A549 (cell line): ENCODE data around the gene IL1RL2. TPM values are rescaled to one million over a fixed set of nuclear protein-coding genes. Genes with fewer than 3 reads are reported as not detected.

Experiments used
- ATAC-seq, 2 experiments: fragments of 200-7000 bp in 1 of 2; fragments of >200 bp in 1 of 2; cut with Nextera tagmentation in 1 of 2; cut with Tn5 transposase in 1 of 2; 3 replicates each; pipeline versions ENCODE4 v1.8.0 to v1.9.1; 2018 to 2020; ENCODE audit warnings: mild to moderate bottlenecking in 1 of 2, moderate library complexity in 1 of 2
- CTCF ChIA-PET: fragments of 300-600 bp; sonication (Branson Sonifier 250); formaldehyde crosslinking; extraction: SDS; loops from one replicate; lab custom pipeline; 2021; ENCODE audit warnings: antibody characterized with exemption, inconsistent platforms; lab: Yijun Ruan, JAX
- POLR2A ChIA-PET: fragments of 350-600 bp; formaldehyde crosslinking; extraction: SDS; loops from one replicate; lab custom pipeline; 2021; ENCODE audit warnings: antibody characterized with exemption, inconsistent platforms; lab: Yijun Ruan, JAX
- DNase-seq, 2 experiments: peaks; one replicate each; pipeline versions ENCODE4 v3.0.0 to v3.0.0-alpha.2; 2011 to 2016; ENCODE audit warnings: low read depth in 1 of 2, low spot score in 1 of 2
- FAIRE-seq: peaks from 2 replicates; lab custom pipeline; 2011; peaks lifted over from hg19 to GRCh38; lab: Jason Lieb, UNC
- H3K27ac ChIP-seq, 2 experiments: fragments of >200 bp; sonication (Bioruptor Twin); formaldehyde crosslinking; 3 replicates each; pipeline ENCODE4 v1.5.1; 2016 to 2017
- H3K4me1 ChIP-seq: fragments of >200 bp; sonication (Bioruptor Twin); formaldehyde crosslinking; 3 replicates; pipeline ENCODE4 v1.6.1; 2016
- H3K4me2 ChIP-seq: fragments of >200 bp; sonication (Bioruptor Twin); formaldehyde crosslinking; 3 replicates; pipeline ENCODE4 v1.6.1; 2016
- H3K4me3 ChIP-seq: fragments of >200 bp; sonication (Bioruptor Twin); formaldehyde crosslinking; 3 replicates; pipeline ENCODE4 v1.5.1; 2016
- H3K9me3 ChIP-seq: fragments of >200 bp; sonication (Bioruptor Twin); formaldehyde crosslinking; 3 replicates; pipeline ENCODE4 v1.6.1; 2016
- BHLHE40 ChIP-seq: IDR thresholded peaks from 2 replicates; pipeline ENCODE4 v1.6.1; 2012; ENCODE audit warnings: low read depth, low read length, inconsistent platforms
- CEBPB ChIP-seq, 2 experiments: fragments of >200 bp in 1 of 2; sonication (Bioruptor Twin) in 1 of 2; formaldehyde crosslinking in 1 of 2; IDR thresholded peaks; 2 replicates each; pipeline ENCODE4 v1.6.1; 2012 to 2016
- EHF ChIP-seq: fragments of 250-450 bp; sonication (Bioruptor Pico); IDR thresholded peaks from 2 replicates; pipeline ENCODE4 v1.5.0; 2020; ENCODE audit warnings: mild to moderate bottlenecking
- EHMT2 ChIP-seq: fragments of 200-600 bp; sonication (generic); IDR thresholded peaks from 2 replicates; pipeline ENCODE4 v1.6.1; 2016; ENCODE audit warnings: antibody characterized with exemption, low read depth, mild to moderate bottlenecking, moderate library complexity
- ESRRA ChIP-seq: fragments of 150-350 bp; IDR thresholded peaks from 2 replicates; pipeline ENCODE4 v1.6.1; 2014; ENCODE audit warnings: mild to moderate bottlenecking, low read length, borderline replicate concordance
- FOSL2 ChIP-seq, 2 experiments: fragments of 450-650 bp in 1 of 2; fragments of >200 bp in 1 of 2; sonication (Bioruptor Twin) in 1 of 2; formaldehyde crosslinking; IDR thresholded peaks; 2 replicates each; pipeline versions ENCODE4 v1.5.0 to v1.6.1; 2016 to 2020; ENCODE audit warnings: mild to moderate bottlenecking in 1 of 2, moderate library complexity in 1 of 2
- FOXS1 ChIP-seq: fragments of 250-450 bp; sonication (Bioruptor Pico); IDR thresholded peaks from 2 replicates; pipeline ENCODE4 v1.5.0; 2020; ENCODE audit warnings: mild to moderate bottlenecking, moderate library complexity
- GATA3 ChIP-seq: IDR thresholded peaks from 2 replicates; pipeline ENCODE4 v1.6.1; 2012; ENCODE audit warnings: borderline replicate concordance
- HOXA7 ChIP-seq: fragments of 250-450 bp; sonication (Bioruptor Pico); IDR thresholded peaks from 2 replicates; pipeline ENCODE4 v1.5.0; 2020; ENCODE audit warnings: mild to moderate bottlenecking, moderate library complexity
- HOXB13 ChIP-seq: fragments of 250-450 bp; sonication (Bioruptor Pico); IDR thresholded peaks from 2 replicates; pipeline ENCODE4 v1.5.0; 2020; ENCODE audit warnings: low read depth, mild to moderate bottlenecking, moderate library complexity
- HOXB5 ChIP-seq: fragments of 250-450 bp; sonication (Bioruptor Pico); IDR thresholded peaks from 2 replicates; pipeline ENCODE4 v1.5.0; 2020; ENCODE audit warnings: mild to moderate bottlenecking, moderate library complexity
- JUN ChIP-seq, 2 experiments: fragments of >200 bp; sonication (Bioruptor Twin); formaldehyde crosslinking; IDR thresholded peaks; 2 replicates in 1 of 2; 3 replicates in 1 of 2; pipeline ENCODE4 v1.6.1; 2016 to 2017
- KDM5A ChIP-seq: fragments of 200-600 bp; sonication (generic); IDR thresholded peaks from 2 replicates; pipeline ENCODE4 v1.6.1; 2016; ENCODE audit warnings: antibody characterized with exemption, mild to moderate bottlenecking
- MAFK ChIP-seq: fragments of 450-650 bp; IDR thresholded peaks from 2 replicates; pipeline ENCODE4 v1.6.1; 2014; ENCODE audit not compliant: partially characterized antibody
- MAZ ChIP-seq: fragments of 150-350 bp; IDR thresholded peaks from 2 replicates; pipeline ENCODE4 v1.6.1; 2014; ENCODE audit warnings: antibody characterized with exemption, low read depth, low read length, borderline replicate concordance
- RAD21 ChIP-seq, 2 experiments: fragments of >200 bp in 1 of 2; sonication (Bioruptor Twin) in 1 of 2; formaldehyde crosslinking in 1 of 2; IDR thresholded peaks in 1 of 2; conservative IDR thresholded peaks in 1 of 2; 2 replicates in 1 of 2; 3 replicates in 1 of 2; pipeline ENCODE4 v1.6.1; 2012 to 2018; ENCODE audit warnings: inconsistent platforms in 1 of 2
- RCOR1 ChIP-seq: fragments of 150-350 bp; IDR thresholded peaks from 2 replicates; pipeline ENCODE4 v1.6.1; 2014; ENCODE audit warnings: antibody characterized with exemption, low read length, low read depth
- RFX5 ChIP-seq: fragments of 450-650 bp; IDR thresholded peaks from 2 replicates; pipeline ENCODE4 v1.7.1; 2014; ENCODE audit warnings: antibody characterized with exemption, mild to moderate bottlenecking, moderate library complexity
- RNF2 ChIP-seq: fragments of 200-600 bp; sonication (generic); IDR thresholded peaks from 2 replicates; pipeline ENCODE4 v1.6.1; 2016; ENCODE audit warnings: low read depth, mild to moderate bottlenecking, antibody characterized with exemption, moderate library complexity, borderline replicate concordance
- SMC3 ChIP-seq: fragments of >200 bp; sonication (Bioruptor Twin); formaldehyde crosslinking; IDR thresholded peaks from 3 replicates; pipeline ENCODE4 v1.6.1; 2018; ENCODE audit warnings: inconsistent platforms
- TP53 ChIP-seq: fragments of 250-450 bp; sonication (Bioruptor Pico); IDR thresholded peaks from 2 replicates; pipeline ENCODE4 v1.5.0; 2021; ENCODE audit warnings: mild to moderate bottlenecking, moderate library complexity
- ZFP36 ChIP-seq: fragments of 450-650 bp; IDR thresholded peaks from 2 replicates; pipeline ENCODE4 v1.6.1; 2014; ENCODE audit warnings: borderline replicate concordance; ENCODE audit not compliant: partially characterized antibody
- WGBS: methylation state at CpG from one replicate; pipeline ENCODE4 v1.1.6; 2017; ENCODE audit errors: missing lambda C conversion rate; 5-methylcytosine and 5-hydroxymethylcytosine counted together
- polyA plus RNA-seq, 4 experiments: library from polyadenylated mRNA; depleted of rRNA in 3 of 4; stranded (reverse); fragments of >200 nt; fragmentation: RNase III in 1 of 4; extraction: RNeasy Plus Mini Kit Qiagen cat#74134 plus additional on column Dnase treatment in 1 of 4; gene quantifications; 2 replicates in 3 of 4; 3 replicates in 1 of 4; pipeline ENCODE4 v1.2.3, GENCODE V29; 2011 to 2017
- TF ChIP-seq, protein P1 (sequence below): fragments of 250-450 bp; sonication (Bioruptor Pico); IDR thresholded peaks from 2 replicates; pipeline ENCODE4 v1.5.0; 2021; ENCODE audit warnings: mild to moderate bottlenecking, moderate library complexity, borderline replicate concordance
- TF ChIP-seq, protein P2 (sequence below): fragments of >200 bp; sonication (Bioruptor Twin); formaldehyde crosslinking; IDR thresholded peaks from 3 replicates; pipeline ENCODE4 v1.6.1; 2016
- TF ChIP-seq, protein P3 (sequence below): IDR thresholded peaks from 2 replicates; pipeline ENCODE4 v1.6.1; 2012; ENCODE audit warnings: low read depth, borderline replicate concordance
- TF ChIP-seq, protein P4 (sequence below): fragments of >200 bp; sonication (Bioruptor Twin); formaldehyde crosslinking; IDR thresholded peaks from 2 replicates; pipeline ENCODE4 v1.6.1; 2016

Gene IL1RL2
- polyA plus RNA-seq, 2 of the 4 experiments (the other 2 are of a cell fraction): 0.05 TPM; not detected in 1

DNA sequence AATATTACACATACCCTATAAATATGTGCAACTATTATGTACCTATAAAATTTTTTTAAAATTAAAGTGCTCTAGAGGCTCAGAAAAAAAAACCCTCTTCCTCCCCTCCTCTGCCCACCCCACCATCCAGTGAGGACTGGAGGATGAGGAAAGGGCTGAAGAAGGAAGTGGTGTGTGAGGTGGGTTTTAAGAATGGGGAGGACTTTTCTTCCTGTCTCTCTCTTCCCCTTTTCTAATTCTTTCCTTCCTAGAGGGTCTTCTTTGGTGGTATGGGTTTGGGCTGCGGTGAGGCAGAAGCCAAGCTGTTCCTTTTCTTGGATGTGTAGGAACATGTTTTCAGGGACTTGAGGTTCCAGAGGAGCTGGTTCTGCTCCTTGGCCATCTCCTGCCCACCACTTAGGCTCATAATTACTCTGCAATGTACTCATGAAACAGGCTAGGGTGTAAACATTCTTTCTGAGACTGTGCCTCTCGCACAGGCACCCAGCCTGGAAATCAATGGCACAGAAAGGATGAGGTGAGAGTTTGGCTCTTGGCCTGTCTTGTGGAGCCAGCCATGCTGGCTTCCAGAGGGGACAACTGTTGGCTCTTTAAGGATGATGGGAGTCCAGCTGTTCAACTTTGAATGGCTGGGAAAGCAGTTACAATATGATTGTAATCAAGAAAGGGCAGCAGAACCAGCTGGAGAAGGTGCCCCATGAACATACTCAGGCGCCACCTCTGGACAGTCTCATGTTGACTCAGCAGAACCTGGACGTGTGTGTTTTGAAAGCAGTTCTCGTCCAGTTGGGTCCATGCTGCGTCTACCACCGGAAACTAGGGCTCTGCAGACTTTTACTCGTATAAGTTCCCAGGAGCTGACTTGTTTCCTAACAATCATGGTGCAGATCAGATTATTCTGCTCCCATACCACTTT lies 38.3 kb downstream of the IL1RL2 start:
- DNase-seq: peak in 1 of 2 experiments; percentile 16
- Histone ChIP-seq H3K9me3 (no peaks in the 10 kb centered on the region), H3K4me2 (no peak overlapping the region), H3K27ac (peak overlapping the region; percentile 4 to 91; a peak in 2 of 6 replicates), H3K4me1 (peaks cover 31% of the 10 kb centered on the region), H3K4me3 (no peak overlapping the region)
- no peak for FAIRE-seq
- TF ChIP-seq MAFK (peak; percentile 52), TP53 (CRISPR knock-in tag) (no peak)
- 93% methylated on average over 8 of the region's 8 CpGs for WGBS
- ChIA-PET POLR2A (no interaction called here), CTCF (interaction anchor here (1.1 kb wide), 1 partner anchor 341 kb away, joined by 3 read pairs; no protein-coding TSS in a partner anchor)
- ATAC-seq: no peak

DNA sequence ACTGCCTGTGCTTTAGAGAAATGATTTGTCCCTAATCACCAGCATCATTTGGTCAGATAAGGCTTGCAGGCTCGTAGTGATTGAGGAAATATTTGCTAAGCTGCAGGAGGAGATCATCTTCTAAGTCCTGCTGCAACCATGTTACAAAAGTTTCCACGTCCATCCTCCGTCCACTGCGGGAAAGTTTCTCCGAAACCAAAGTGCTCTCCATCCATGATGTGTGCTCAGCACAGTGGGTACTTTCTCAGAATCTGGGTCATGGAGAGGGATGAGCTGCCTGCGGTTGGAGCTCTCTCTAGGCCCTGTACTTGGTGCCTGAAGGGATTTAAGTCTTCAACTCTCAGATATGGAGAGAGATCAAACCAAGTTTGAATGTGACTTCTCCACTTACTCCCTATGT lies 39.3 kb downstream of the IL1RL2 start:
- Histone ChIP-seq H3K4me3 (no peak overlapping the region), H3K4me2 (no peak overlapping the region), H3K9me3 (no peaks in the 10 kb centered on the region), H3K27ac (peak overlapping the region; percentile 88 to 91), H3K4me1 (peaks cover 32% of the 10 kb centered on the region)
- CTCF ChIA-PET: interaction anchor here (1.1 kb wide), 1 partner anchor 10 kb away, joined by 3 read pairs; no protein-coding TSS in a partner anchor
- POLR2A ChIA-PET: no interaction called here
- ATAC-seq: no peak
- WGBS: 95% methylated on average over 6 of the region's 6 CpGs
- TF ChIP-seq KDM5A (no peak), ZFP36 (no peak), ESRRA (no peak), HOXB5 (CRISPR knock-in tag) (no peak), RNF2 (no peak), SMC3 (no peak), FOSL2 (IDR thresholded peaks at IDR 0.05) (no peak), FOSL2 (CRISPR knock-in tag; IDR thresholded peaks at IDR 0.05) (no peak), JUN (IDR thresholded peaks at IDR 0.05) (no peak), GATA3 (no peak), RCOR1 (no peak), MAFK (no peak), CEBPB (IDR thresholded peaks at IDR 0.05) (no peak)
- TF ChIP-seq, protein P1, sequence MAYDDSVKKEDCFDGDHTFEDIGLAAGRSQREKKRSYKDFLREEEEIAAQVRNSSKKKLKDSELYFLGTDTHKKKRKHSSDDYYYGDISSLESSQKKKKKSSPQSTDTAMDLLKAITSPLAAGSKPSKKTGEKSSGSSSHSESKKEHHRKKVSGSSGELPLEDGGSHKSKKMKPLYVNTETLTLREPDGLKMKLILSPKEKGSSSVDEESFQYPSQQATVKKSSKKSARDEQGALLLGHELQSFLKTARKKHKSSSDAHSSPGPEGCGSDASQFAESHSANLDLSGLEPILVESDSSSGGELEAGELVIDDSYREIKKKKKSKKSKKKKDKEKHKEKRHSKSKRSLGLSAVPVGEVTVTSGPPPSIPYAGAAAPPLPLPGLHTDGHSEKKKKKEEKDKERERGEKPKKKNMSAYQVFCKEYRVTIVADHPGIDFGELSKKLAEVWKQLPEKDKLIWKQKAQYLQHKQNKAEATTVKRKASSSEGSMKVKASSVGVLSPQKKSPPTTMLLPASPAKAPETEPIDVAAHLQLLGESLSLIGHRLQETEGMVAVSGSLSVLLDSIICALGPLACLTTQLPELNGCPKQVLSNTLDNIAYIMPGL: no peak
- DNase-seq: no peak
- no peak for FAIRE-seq

DNA sequence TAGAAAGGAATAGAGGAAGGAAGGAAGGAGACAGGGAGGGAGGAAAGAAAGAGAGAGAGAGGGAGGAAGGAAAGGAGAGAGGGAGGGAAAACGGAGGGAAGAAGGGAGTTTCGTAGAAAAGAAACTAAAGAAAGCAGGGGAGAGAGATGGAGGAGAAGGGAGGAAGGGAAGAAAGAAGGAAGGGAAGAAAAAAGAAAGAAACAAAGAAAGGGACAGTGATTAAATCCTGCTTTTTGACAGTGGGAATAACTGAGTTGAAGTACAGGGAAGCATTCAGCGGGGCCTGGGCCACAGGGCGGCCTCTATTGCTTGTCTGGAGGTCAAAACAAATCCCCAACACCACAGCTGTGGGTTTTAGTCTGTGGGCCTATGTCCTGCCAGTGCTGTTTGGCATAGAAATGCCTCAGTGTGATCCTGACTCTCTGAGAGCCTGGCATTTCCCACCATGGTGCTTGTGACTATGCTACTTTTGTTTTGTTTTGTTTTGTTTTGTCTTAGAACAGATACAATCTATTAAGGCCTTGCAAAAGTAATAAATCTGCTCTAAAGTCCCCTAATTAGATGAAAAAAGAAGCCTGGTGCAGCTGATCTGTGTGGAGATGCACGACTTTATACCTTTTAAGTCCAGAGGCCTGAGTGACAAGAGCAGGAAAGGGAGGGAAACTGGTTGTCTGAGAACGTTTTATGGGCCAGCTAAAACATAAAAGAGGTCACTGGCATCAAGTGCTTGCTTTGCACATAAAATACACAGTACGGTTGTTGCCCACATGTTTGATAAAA lies 40.0 kb downstream of the IL1RL2 start:
- Histone ChIP-seq H3K4me3 (no peak overlapping the region), H3K27ac (peak overlapping the region; percentile 88 to 91)

More for the DNA sequence above, 40.0 kb downstream of the IL1RL2 start:
- H3K9me3 ChIP-seq: no peaks in the 10 kb centered on the region
- FAIRE-seq (no peak), ATAC-seq (no peak), DNase-seq (no peak)
- 65% methylated on average over 7 of the region's 7 CpGs for WGBS
- CTCF ChIA-PET: interaction anchor here (1.1 kb wide), 1 partner anchor 11 kb away, joined by 3 read pairs; no protein-coding TSS in a partner anchor
- H3K4me2 ChIP-seq: peak overlapping the region; percentile 81
- H3K4me1 ChIP-seq: peaks cover 32% of the 10 kb centered on the region
- POLR2A ChIA-PET: no interaction called here
- TF ChIP-seq GATA3 (no peak), FOXS1 (CRISPR knock-in tag) (no peak), KDM5A (no peak), BHLHE40 (no peak), MAZ (no peak), HOXB13 (CRISPR knock-in tag) (no peak), EHF (no peak), RAD21 (conservative IDR thresholded peaks at IDR 0.05 in 1 of 2, IDR thresholded peaks at IDR 0.05 in 1 of 2) (no peak), SMC3 (no peak), RFX5 (no peak), EHMT2 (no peak), HOXA7 (no peak)
- TF ChIP-seq, protein P2, sequence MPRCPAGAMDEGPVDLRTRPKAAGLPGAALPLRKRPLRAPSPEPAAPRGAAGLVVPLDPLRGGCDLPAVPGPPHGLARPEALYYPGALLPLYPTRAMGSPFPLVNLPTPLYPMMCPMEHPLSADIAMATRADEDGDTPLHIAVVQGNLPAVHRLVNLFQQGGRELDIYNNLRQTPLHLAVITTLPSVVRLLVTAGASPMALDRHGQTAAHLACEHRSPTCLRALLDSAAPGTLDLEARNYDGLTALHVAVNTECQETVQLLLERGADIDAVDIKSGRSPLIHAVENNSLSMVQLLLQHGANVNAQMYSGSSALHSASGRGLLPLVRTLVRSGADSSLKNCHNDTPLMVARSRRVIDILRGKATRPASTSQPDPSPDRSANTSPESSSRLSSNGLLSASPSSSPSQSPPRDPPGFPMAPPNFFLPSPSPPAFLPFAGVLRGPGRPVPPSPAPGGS: no peak
- TF ChIP-seq, protein P3, sequence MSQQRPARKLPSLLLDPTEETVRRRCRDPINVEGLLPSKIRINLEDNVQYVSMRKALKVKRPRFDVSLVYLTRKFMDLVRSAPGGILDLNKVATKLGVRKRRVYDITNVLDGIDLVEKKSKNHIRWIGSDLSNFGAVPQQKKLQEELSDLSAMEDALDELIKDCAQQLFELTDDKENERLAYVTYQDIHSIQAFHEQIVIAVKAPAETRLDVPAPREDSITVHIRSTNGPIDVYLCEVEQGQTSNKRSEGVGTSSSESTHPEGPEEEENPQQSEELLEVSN: no peak
- TF ChIP-seq, protein P4, sequence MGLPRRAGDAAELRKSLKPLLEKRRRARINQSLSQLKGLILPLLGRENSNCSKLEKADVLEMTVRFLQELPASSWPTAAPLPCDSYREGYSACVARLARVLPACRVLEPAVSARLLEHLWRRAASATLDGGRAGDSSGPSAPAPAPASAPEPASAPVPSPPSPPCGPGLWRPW: no peak
